PC-3 (cell line): ENCODE measurements around the gene KCNQ4. TPM values are rescaled to one million over a fixed set of nuclear protein-coding genes. Genes with fewer than 3 reads are reported as not detected.

Source experiments
- ATAC-seq: fragments of 200-7000 bp; cut with Tn5 transposase; 2 replicates; pipeline ENCODE4 v1.9.1; 2020; ENCODE audit warnings: mild to moderate bottlenecking, moderate library complexity
- BruUV-seq: library from RNA; stranded (reverse); fragments of 400-500 nt; replicated peaks from 2 replicates; lab custom pipeline; 2021; lab: Mats Ljungman, UMichigan
- CTCF ChIA-PET: fragments of 300-600 bp; sonication (Branson Sonifier 250); formaldehyde crosslinking; loops from one replicate; lab custom pipeline; 2022; ENCODE audit warnings: antibody characterized with exemption; lab: Charles Lee
- POLR2A ChIA-PET: fragments of 300-600 bp; sonication (Branson Sonifier 250); formaldehyde crosslinking; loops from one replicate; lab custom pipeline; 2022; ENCODE audit warnings: antibody characterized with exemption; ENCODE audit not compliant: unreplicated experiment; lab: Charles Lee
- DNase-seq: peaks from one replicate; pipeline ENCODE4 v3.0.0-alpha.2; 2015
- H2AFZ ChIP-seq: fragments of 300-600 bp; sonication (generic); 2 replicates; pipeline ENCODE4 v1.6.0; 2016; ENCODE audit warnings: antibody characterized with exemption, low read length
- H3F3A ChIP-seq: fragments of 300-600 bp; sonication (generic); one replicate; pipeline ENCODE4 v1.6.0; 2017; ENCODE audit warnings: antibody characterized with exemption, low read length, control low read depth, mild to moderate bottlenecking; ENCODE audit not compliant: unreplicated experiment
- H3K27ac ChIP-seq: fragments of 300-600 bp; sonication (generic); 2 replicates; pipeline ENCODE4 v1.5.1; 2016; ENCODE audit warnings: mild to moderate bottlenecking, low read length
- H3K27me3 ChIP-seq: fragments of 300-600 bp; sonication (generic); 2 replicates; pipeline ENCODE4 v1.6.1; 2016; ENCODE audit warnings: low read length, mixed read lengths
- H3K36me3 ChIP-seq: fragments of 300-600 bp; sonication (generic); 2 replicates; pipeline ENCODE4 v1.6.1; 2016; ENCODE audit warnings: low read depth, mixed run types, low read length, mixed read lengths
- H3K4me1 ChIP-seq: fragments of 300-600 bp; sonication (generic); 2 replicates; pipeline ENCODE4 v1.5.1; 2016; ENCODE audit warnings: low read length; ENCODE audit not compliant: insufficient read depth
- H3K4me2 ChIP-seq: fragments of 300-600 bp; sonication (generic); 2 replicates; pipeline ENCODE4 v1.6.0; 2016; ENCODE audit warnings: low read length
- H3K4me3 ChIP-seq: fragments of 300-600 bp; sonication (generic); 2 replicates; pipeline ENCODE4 v1.5.1; 2016; ENCODE audit warnings: mild to moderate bottlenecking, low read length, mixed read lengths
- H3K79me2 ChIP-seq: fragments of 300-600 bp; sonication (generic); 2 replicates; pipeline ENCODE4 v1.6.1; 2017; ENCODE audit warnings: low read length, mixed read lengths
- H3K9ac ChIP-seq: fragments of 300-600 bp; sonication (generic); 2 replicates; pipeline ENCODE4 v1.6.0; 2016; ENCODE audit warnings: mild to moderate bottlenecking, low read length
- H3K9me2 ChIP-seq: fragments of 300-600 bp; sonication (generic); replicated peaks from 2 replicates; pipeline ENCODE4 v1.6.1; 2016; ENCODE audit warnings: mixed run types, low read length, mixed read lengths
- H3K9me3 ChIP-seq: fragments of 300-600 bp; sonication (generic); 2 replicates; pipeline ENCODE4 v1.6.1; 2016; ENCODE audit warnings: low read length, mixed read lengths
- H4K20me1 ChIP-seq: fragments of 300-600 bp; sonication (generic); 2 replicates; pipeline ENCODE4 v1.6.1; 2016; ENCODE audit warnings: low read length, mixed read lengths
- EZH2 ChIP-seq: fragments of 300-600 bp; sonication (generic); IDR thresholded peaks from one replicate; pipeline ENCODE4 v1.6.1; 2017; ENCODE audit warnings: antibody characterized with exemption, mild to moderate bottlenecking, low read length; ENCODE audit not compliant: unreplicated experiment
- EZH2phosphoT487 ChIP-seq: fragments of 300-600 bp; sonication (generic); IDR thresholded peaks from 2 replicates; pipeline ENCODE4 v1.6.1; 2018; ENCODE audit warnings: mild to moderate bottlenecking, antibody characterized with exemption, low read length, borderline replicate concordance
- intact Hi-C: fragments of 100-400 bp; cut with micrococcal nuclease; formaldehyde crosslinking; loops from 2 replicates; pipeline ENCODE4 v1.9.0; 2023
- total RNA-seq: library from RNA; depleted of rRNA; stranded (reverse); fragments of >200 nt; gene quantifications from 2 replicates; pipeline ENCODE4 v1.2.3, GENCODE V29; 2014
- TF ChIP-seq, protein P1 (sequence below): fragments of 300-600 bp; sonication (generic); conservative IDR thresholded peaks from 2 replicates; pipeline ENCODE4 v1.5.1; 2017; ENCODE audit warnings: antibody characterized with exemption, low read depth, mild to moderate bottlenecking, low read length

KCNQ4 gene
- total RNA-seq, 1 experiment from 2014 or later: 2.5 TPM

DNA sequence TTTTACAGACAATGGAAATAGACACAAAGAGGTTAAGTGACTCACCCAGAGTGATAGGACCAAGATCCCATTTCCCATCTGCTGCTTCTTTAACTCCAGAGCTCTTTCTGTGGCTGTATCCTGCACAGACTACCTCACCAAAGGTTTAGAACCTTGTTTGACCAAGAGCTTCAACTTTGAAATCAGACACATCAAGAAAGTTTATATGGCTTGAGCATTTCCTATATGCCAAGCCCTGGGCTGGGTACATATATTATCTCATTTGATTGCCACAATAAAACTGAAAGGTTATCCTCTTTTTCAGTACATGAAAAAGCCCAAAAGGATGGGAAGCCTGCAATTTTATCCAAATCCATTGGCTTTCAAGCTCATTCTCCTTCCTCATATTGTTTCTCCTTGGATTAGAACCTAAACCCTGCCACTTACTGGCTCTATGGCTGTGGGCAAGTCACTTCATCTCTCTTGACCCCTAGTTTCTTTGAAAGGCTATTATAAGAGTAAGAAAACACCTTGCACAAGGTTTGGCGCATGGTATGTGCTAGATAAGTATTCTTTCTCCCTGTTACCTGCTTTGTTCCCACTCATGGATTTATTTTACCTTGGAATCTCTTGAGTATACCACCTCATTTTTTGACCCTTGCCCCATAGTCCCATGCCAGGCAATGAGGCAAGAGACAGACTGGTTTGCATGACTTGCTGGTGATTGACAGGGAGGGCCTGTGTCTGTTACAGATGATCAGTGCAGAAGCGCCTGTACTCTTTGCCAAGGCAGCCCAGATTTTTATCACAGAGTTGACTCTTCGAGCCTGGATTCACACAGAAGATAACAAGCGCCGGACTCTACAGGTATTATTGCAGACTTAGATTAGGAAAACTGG, 34.5 kb upstream of the KCNQ4 start:
- DNase-seq (no peak), ATAC-seq (no peak)
- no TSS peak for BruUV-seq
- Histone ChIP-seq H4K20me1 (0 out of 2 replicates have a peak, but pooled peaks cover 8% of the 10 kb centered on the region), H2AFZ (no peak overlapping the region), H3K27ac (no peak overlapping the region), H3K9me2 (no peaks in the 10 kb centered on the region), H3K4me1 (peaks cover 32% of the 10 kb centered on the region), H3K79me2 (no peaks in the 10 kb centered on the region), H3K4me2 (no peak overlapping the region), H3K36me3 (peaks cover 41% of the 10 kb centered on the region), H3F3A (no peaks in the 10 kb centered on the region), H3K27me3 (no peaks in the 10 kb centered on the region), H3K4me3 (no peak overlapping the region), H3K9me3 (no peaks in the 10 kb centered on the region), H3K9ac (no peak overlapping the region)
- ChIA-PET POLR2A (interaction anchor here (0.6 to 0.7 kb wide), 2 partner anchors 56 to 235 kb away, joined by 3 to 6 read pairs; no protein-coding TSS in a partner anchor), CTCF (interaction anchor here (0.7 kb wide), 1 partner anchor 259 kb away, joined by 5 read pairs; no protein-coding TSS in a partner anchor)
- intact Hi-C loops: no loop called here
- TF ChIP-seq EZH2phosphoT487 (no peak), EZH2 (no peak)
- TF ChIP-seq, protein P1, sequence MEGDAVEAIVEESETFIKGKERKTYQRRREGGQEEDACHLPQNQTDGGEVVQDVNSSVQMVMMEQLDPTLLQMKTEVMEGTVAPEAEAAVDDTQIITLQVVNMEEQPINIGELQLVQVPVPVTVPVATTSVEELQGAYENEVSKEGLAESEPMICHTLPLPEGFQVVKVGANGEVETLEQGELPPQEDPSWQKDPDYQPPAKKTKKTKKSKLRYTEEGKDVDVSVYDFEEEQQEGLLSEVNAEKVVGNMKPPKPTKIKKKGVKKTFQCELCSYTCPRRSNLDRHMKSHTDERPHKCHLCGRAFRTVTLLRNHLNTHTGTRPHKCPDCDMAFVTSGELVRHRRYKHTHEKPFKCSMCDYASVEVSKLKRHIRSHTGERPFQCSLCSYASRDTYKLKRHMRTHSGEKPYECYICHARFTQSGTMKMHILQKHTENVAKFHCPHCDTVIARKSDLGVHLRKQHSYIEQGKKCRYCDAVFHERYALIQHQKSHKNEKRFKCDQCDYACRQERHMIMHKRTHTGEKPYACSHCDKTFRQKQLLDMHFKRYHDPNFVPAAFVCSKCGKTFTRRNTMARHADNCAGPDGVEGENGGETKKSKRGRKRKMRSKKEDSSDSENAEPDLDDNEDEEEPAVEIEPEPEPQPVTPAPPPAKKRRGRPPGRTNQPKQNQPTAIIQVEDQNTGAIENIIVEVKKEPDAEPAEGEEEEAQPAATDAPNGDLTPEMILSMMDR: no peak

DNA sequence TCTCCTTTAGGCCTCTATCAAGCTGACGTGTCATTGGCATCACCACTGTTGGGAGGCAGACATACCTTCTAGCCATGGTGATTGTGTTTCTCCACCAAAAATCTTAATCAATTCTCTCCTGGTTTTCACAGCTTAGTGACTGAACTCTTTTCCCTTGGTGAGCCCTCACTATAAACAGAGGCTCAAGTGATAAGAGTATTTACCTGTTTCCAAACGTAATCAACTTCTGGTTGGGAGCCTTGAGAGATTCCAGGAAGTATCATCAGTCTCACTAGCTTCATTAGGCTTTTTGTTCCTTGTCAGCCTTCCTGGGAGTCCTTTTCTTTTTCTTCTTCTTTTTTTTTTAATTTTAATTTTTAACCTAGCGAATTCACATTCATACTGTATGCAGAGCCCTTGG, 33.8 kb upstream of the KCNQ4 start:
- no TSS peak for BruUV-seq
- H3K9me3 ChIP-seq: no peaks in the 10 kb centered on the region

More for the DNA sequence above, 33.8 kb upstream of the KCNQ4 start:
- H3K79me2 ChIP-seq: no peaks in the 10 kb centered on the region
- 0 out of 2 replicates have a peak, but pooled peaks cover 8% of the 10 kb centered on the region for H4K20me1 ChIP-seq
- 0 out of 2 replicates have a peak overlapping the region, but pooled peaks have one; percentile 11 for H3K4me2 ChIP-seq
- DNase-seq (no peak), ATAC-seq (no peak)
- intact Hi-C loops: loop anchor here (5.0 kb wide), 2 partner anchors 38 to 58 kb away; partner anchors contain the start of gene NFYC
- H3K9ac ChIP-seq: no peak overlapping the region
- H3K27ac ChIP-seq: peak overlapping the region; percentile 33
- CTCF ChIA-PET: interaction anchor here (0.5 to 0.8 kb wide), 3 partner anchors 81 to 258 kb away, joined by 3 to 5 read pairs (median 4); no protein-coding TSS in a partner anchor
- H3K36me3 ChIP-seq: peaks cover 45% of the 10 kb centered on the region
- no peaks in the 10 kb centered on the region for H3K9me2 ChIP-seq
- POLR2A ChIA-PET: interaction anchor here (0.7 kb wide), 1 partner anchor 57 kb away, joined by 6 read pairs; no protein-coding TSS in a partner anchor
- no peaks in the 10 kb centered on the region for H3F3A ChIP-seq
- no peak overlapping the region for H2AFZ ChIP-seq
- TF ChIP-seq EZH2phosphoT487 (no peak), EZH2 (no peak)
- TF ChIP-seq, protein P1: no peak
- H3K27me3 ChIP-seq: no peaks in the 10 kb centered on the region
- no peak overlapping the region for H3K4me3 ChIP-seq
- H3K4me1 ChIP-seq: peaks cover 32% of the 10 kb centered on the region
